Medulla oblongata (tissue), 1 donor: ENCODE results near the gene HTR3C.
"Not testable (repeated sequence)": the region's sequence is repeated elsewhere in the genome, so short reads cannot be mapped to it uniquely, and the experiment has no call there.

Experiments
- DNase-seq: peaks from one replicate; pipeline ENCODE4 v3.0.0-alpha.2; 2015; ENCODE audit errors: extremely low spot score

The HTR3C gene

DNA sequence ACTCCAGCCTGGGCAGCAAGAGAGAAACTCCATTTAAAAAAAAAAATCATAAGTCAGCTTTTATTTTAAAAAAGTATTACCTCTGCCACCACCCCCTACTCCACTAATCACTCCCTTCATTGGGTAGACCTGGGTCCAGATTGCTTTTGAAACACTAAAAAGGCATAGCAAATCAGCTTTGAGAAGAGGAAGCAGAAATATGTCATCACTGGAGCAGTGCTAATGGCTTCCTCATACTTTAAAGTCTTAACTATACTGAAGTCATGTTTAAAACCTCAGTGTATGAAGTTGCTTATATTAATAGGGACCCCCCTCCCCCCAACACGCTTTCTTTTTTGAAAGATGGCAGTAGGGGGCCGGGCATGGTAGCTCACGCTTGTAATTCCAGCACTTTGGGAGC lies 22.3 kb upstream of the HTR3C start:
- DNase-seq = no peak

DNA sequence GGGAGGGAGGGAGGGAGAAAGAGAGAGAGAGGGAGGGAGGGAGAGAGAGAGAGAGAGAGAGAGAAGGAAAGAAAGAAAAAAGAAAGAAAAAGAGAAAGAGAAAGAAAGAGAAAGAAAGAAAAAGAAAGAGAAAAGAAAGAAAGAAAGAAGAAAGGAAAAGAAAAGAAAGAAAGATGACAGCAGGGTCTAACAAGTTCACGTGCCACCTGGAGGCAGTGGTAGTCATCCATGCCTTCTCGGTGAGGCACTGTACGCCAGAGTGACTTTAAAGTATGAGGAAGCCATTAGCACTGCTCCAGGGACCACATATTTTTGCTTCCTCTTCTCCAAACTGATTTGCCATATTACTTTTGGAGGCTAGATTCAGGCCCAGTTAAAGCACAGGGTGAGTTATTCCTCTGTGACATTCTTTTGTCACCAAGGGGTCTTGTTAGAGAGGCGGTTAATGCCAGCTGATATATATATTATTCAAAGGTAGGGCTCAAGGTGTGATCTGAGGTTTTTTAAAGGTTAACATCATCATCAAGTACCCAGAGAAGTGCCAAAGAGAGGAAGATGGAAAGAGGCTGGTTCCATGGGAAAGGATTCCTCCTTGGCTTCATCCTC lies 21.6 kb upstream of the HTR3C start, which contains the start of gene HTR3D:
Gene HTR3D, plus strand, starts transcription at position 556 of the 606 bp plus-strand sequence. Its CDS starts 0 bp downstream, at position 556.
- no peak for DNase-seq

DNA sequence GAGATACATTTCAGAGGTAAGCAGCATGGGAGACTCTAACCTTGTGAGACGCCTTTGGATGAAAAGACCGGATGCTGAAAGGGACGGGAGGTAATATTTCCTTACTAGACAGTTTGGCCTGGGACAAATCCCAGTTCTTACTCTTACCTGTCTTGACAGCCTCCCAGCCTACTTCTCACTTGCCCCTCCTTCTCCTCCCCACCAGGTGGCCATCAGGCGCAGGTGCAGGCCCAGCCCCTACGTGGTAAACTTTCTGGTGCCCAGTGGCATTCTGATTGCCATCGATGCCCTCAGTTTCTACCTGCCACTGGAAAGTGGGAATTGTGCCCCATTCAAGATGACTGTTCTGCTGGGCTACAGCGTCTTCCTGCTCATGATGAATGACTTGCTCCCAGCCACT lies 15.0 kb upstream of the HTR3C start:
- DNase-seq = no peak

DNA sequence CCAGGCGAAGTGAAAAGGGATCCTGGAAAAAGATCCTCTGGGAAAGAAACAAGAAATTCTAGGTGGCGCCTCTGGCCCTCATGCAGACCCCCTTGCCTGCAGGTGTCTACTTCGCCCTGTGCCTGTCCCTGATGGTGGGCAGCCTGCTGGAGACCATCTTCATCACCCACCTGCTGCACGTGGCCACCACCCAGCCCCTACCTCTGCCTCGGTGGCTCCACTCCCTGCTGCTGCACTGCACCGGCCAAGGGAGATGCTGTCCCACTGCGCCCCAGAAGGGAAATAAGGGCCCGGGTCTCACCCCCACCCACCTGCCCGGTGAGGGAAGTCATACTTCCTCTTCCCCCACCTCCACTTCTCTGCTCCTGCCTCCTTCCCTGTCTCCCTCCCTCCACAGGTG lies 14.5 kb upstream of the HTR3C start:
- not testable (repeated sequence) for DNase-seq

GRCh38 chr3:184039414-184039813 lies 13.4 kb upstream of the HTR3C start:
- no peak for DNase-seq

DNA sequence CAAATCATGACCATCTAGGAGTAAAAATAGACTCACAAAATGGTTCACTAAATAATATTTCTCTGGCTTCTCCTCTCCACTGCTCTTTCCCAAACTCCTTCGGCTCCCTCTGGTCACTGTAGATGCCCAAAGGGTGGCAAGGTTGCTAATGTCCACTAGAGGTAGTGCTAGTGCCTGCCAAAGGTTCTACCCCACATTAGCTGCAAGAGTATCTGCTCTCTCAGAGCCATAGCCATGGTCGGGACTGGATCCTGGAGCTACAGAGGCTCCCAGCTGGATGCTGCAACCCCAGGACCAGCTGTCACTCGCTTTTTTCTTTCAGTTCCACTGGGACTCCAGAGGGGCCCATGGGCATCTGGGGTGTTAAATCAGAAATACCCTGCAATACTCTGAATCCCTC lies 12.8 kb upstream of the HTR3C start:
- no peak for DNase-seq

DNA sequence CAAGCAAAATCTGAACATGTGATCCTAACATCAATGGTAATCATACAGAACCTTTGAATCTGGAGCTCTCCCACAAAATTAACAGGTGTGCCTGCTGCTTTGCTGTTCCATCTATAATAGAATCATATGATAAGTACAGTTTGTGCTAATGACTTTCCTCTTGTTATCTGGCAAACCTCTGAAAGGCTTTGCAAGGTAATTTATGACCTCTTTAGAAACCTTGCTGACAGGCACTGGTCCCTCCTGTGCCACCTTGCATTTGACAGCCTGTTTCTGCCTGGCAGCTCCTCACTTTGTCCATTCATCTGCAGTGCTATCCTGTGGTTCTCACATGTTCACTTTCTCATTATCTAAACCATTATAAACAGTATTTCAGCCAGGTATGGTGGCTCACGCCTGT lies 10.2 kb upstream of the HTR3C start:
- DNase-seq = no peak

DNA sequence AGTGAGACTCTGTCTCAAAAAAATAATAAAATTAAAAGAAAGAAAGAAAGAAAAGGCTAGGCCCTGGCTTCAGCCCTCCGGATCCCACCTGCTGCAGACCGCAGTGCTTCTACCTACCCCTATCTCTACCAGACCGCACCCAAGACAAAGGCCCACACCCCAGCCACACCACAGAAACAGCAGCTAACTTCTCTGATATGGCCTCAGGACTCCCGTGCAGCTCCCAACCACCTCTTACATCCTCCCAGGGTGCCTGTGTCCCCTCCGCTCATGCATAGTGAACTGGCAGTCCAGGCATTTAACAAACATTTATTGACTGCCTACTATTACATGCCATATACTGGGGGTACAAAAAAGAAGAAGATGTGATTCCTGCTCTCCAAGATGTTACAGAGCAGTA lies 6.9 kb upstream of the HTR3C start:
- no peak for DNase-seq

DNA sequence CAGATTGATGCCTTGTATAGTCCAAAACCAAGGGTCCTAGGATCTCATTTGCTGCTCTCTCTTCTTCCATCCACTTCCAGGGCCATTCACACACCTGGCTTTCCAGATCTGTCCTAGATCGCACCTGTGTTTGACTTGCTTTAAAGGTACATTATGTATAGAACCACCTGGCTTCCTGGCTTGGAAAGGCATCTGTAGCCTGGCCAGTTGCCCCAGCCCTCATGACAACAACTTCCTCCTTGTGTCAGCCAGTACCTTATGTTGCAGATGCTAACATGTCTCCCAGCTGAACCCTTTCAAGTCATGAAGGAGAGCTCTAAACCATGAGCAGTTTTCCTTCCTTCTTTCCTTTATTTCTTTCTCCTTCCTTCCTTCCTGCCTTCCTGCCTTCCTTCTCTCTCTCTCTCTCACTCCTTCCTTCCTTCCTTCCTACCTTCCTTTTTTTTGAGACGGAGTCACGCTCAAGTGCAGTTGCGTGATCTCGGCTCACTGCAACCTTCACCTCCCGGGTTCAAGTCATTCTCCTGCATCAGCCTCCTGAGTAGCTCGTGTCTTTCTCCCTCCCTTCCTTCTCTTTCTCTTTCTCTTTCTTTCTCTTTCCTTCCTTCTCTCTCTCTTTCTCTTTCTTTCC lies 2.5 kb upstream of the HTR3C start:
- no peak for DNase-seq

- DNase-seq = no peak
These were observed 5.2 kb downstream of the HTR3C start for GRCh38 chr3:184058029-184058428.

GRCh38 chr3:184059424-184059823 lies 6.6 kb downstream of the HTR3C start:
- DNase-seq = no peak

DNA sequence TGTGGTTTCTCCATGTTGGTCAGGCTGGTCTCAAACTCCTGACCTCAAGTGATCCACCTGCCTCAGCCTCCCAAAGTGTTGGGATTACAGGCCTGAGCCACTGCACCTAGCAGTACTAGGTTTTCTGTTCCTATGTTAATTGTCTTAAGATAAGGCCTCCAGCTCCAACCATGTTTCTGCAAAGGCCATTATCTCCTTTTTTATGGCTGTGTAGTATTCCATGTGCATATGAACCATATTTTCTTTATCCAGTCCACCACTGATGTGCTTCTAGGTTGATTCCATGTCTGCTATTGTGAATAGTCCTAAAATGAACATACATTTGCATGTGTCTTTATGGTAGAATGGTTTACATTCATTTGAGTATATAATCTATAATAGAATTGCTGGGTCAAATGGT lies 9.8 kb downstream of the HTR3C start:
- no peak for DNase-seq

DNA sequence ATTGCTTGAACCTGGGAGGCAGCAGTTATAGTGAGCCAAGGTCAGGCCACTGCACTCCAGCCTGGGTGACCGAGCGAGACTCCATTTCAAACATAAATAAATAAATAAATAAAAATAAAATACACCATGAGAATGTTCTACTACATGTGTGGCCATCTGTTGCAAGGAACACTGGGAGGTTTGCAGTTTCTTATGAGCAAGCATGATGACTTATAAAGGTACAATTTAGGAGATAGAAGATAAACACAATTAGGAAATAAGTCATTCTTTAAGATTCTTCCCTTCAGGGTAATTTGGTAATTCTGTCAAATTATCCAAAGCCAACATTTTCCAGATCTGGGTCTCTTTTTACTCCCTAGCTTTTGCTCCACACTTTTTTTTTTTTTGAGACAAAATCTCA lies 13.4 kb downstream of the HTR3C start:
- DNase-seq = no peak

- DNase-seq = no peak
These were observed 14.8 kb downstream of the HTR3C start for GRCh38 chr3:184067573-184068055.

DNA sequence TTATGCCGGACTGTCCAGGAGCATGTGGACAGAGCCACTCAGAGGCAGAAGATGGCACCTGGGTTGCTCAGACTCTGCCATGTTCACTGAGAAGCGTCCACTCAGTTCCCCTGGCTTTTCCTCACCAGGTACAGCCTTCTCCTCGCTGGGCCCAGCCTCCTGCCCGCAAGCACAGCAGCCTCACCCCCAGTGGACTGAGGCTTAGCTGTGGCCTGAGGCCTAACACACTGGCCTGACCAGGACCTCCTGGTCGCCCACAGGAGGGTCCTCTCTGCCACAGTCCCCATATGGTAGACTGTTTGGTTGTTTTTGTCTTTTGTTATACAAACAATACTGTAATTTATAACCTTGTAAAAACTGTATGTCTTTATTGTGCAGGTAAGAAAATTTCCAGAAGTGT lies 15.5 kb downstream of the HTR3C start:
- DNase-seq = no peak

GRCh38 chr3:184071142-184071541 lies 18.3 kb downstream of the HTR3C start:
- not testable (repeated sequence) for DNase-seq

- DNase-seq = no peak
These were observed 20.8 kb downstream of the HTR3C start for GRCh38 chr3:184073621-184074020.

GRCh38 chr3:184075901-184076300 lies 23.1 kb downstream of the HTR3C start:
- no peak for DNase-seq

DNA sequence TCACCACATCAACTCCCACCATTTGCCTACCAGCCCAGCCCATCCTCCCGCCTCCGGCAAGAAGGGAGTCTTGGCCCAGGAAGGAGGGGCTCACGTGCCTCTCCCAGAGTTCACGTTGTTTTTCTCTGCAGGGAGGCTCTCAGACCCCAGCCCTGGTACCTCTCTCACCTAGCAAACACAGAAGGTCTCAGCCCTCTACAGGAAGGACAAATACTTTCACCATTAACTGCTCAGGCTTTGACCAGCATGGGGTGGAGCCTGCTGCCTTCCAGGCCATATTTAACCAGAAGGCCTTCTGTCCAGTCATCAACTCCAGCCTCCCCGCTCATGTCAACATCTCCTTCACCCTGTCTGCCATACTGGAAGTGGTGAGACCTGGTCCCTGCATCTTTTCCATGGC lies 25.0 kb downstream of the HTR3C start:
- DNase-seq = no peak

GRCh38 chr3:184078851-184079250 lies 26.0 kb downstream of the HTR3C start:
- no peak for DNase-seq

DNA sequence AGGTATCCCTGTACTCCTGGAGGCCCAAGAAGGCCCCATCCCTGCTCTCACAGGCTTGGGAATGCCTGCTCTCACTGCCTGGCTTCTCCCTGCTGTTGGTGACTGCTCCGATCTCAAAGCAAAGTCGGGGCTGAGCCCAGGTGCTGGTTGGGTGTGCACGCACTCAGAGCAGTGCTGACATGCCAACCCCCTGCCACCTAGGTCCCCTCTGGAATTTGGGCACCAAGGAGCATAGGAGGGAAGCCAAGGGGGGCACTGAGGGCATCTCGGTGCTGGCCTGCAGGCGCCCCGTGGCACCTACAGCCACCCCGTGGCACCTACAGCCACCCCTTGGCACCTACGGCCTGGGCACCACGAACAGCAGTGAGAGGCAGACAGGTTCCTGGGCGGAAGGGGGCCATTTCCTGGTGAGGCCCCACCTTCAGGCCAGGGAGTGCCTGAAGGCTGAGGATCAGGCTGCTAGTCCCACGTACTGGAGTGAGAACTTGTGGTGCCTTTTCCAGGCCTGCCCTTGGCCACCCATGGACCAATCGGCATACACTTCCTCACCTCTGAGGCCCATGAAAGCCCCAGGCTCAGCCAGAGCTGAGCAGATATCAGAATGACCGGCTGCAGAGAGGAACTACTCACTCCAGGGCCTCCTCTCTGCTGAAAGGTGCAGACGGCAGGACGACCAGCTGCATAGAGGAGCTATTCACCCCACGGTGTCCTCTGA lies 28.4 kb downstream of the HTR3C start:
- no peak for DNase-seq

GRCh38 chr3:184082034-184082433 lies 29.2 kb downstream of the HTR3C start:
- DNase-seq = no peak

DNA sequence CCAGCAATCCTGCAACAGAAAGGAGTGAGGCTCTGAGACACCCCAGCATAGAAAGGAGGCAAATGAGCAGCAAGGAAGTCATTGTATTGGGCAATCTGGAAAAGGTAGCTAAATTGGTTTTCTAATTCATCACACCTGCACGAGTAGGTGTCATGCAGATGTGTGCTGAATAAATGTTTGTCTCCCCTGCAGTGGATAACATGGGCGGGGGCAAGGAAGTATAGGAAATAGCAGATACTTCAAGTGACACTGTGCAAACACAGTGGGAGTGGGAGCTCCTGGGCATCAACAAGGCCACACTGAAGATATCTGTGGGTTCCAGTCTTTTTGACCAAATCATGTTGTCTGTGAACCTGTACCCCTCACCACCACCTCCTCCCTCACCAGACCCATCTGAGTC lies 29.6 kb downstream of the HTR3C start:
- DNase-seq = no peak
